K562 treated with DMSO at 1 percent for 12 hours (cell line): ENCODE results near the gene TAF11L9. TPM values are rescaled to one million over a fixed set of nuclear protein-coding genes. Genes with fewer than 3 reads are reported as not detected.

ENCODE experiments used
- total RNA-seq: library from RNA; unstranded; fragments of 300-600 nt; gene quantifications from 2 replicates; pipeline ENCODE4 v1.2.3, GENCODE V29; 2022; ENCODE audit not compliant: insufficient read depth

TAF11L9 gene
- not detected in 2 replicates for total RNA-seq

GRCh38 chr5:17594255-17594654, at the start of gene TAF11L9:
Gene TAF11L9, minus strand, starts transcription at chr5:17594394.

GRCh38 chr5:17634160-17634559, 40.0 kb upstream of the TAF11L9 start, which contains the start of gene TAF11L14:
Gene TAF11L14, plus strand, starts transcription at chr5:17634460.

GRCh38 chr5:17631788-17632187, 37.6 kb upstream of the TAF11L9 start, which contains the start of gene TAF11L13:
Gene TAF11L13, plus strand, starts transcription at chr5:17632088.

GRCh38 chr5:17610092-17610491, 15.9 kb upstream of the TAF11L9 start, which contains the start of gene TAF11L12:
Gene TAF11L12, plus strand, starts transcription at chr5:17610392.

GRCh38 chr5:17603880-17604279, 9.7 kb upstream of the TAF11L9 start, which contains the start of gene TAF11L11:
Gene TAF11L11, plus strand, starts transcription at chr5:17604183.

GRCh38 chr5:17597728-17598127, 3.5 kb upstream of the TAF11L9 start, which contains the start of gene TAF11L10:
Gene TAF11L10, minus strand, starts transcription at chr5:17597828.

GRCh38 chr5:17590860-17591259, 3.3 kb downstream of the TAF11L9 start, which contains the start of gene TAF11L8:
Gene TAF11L8, minus strand, starts transcription at chr5:17590960.

GRCh38 chr5:17585658-17586057, 8.5 kb downstream of the TAF11L9 start, which contains the start of gene TAF11L7:
Gene TAF11L7, minus strand, starts transcription at chr5:17585758.

Other genes with a start within 250 kb of the TAF11L9 start
- not detected in 2 replicates for gene TAF11L2, start 96.2 kb downstream of the TAF11L9 start, total RNA-seq
- not detected in 2 replicates for gene TAF11L3, start 76.0 kb downstream of the TAF11L9 start, total RNA-seq
- gene TAF11L4, start 72.6 kb downstream of the TAF11L9 start, total RNA-seq = not detected in 2 replicates
- not detected in 2 replicates for gene TAF11L5, start 69.2 kb downstream of the TAF11L9 start, total RNA-seq
- gene TAF11L6, start 65.7 kb downstream of the TAF11L9 start, total RNA-seq = not detected in 2 replicates
- gene TAF11L7, start 8.6 kb downstream of the TAF11L9 start, total RNA-seq = not detected in 2 replicates
- not detected in 2 replicates for gene TAF11L8, start 3.4 kb downstream of the TAF11L9 start, total RNA-seq
- not detected in 2 replicates for gene TAF11L10, start 3.4 kb upstream of the TAF11L9 start, total RNA-seq
- not detected in 2 replicates for gene TAF11L11, start 9.8 kb upstream of the TAF11L9 start, total RNA-seq
- not detected in 2 replicates for gene TAF11L12, start 16.0 kb upstream of the TAF11L9 start, total RNA-seq
- not detected in 2 replicates for gene TAF11L13, start 37.7 kb upstream of the TAF11L9 start, total RNA-seq
- gene TAF11L14, start 40.1 kb upstream of the TAF11L9 start, total RNA-seq = not detected in 2 replicates